Stimulated activated naive CD8-positive, alpha-beta T cell treated with anti-CD3 and anti-CD28 coated beads, Interleukin-15, Interleukin-2, amounts not matched to agents 100 U/mL and 50 U/mL, for 24 hours (primary cell): Measurements from ENCODE around the gene CBFA2T3.
A peak's percentile ranks its signal among the peaks of the same experiment; 100 is the strongest.

Experiments
- ATAC-seq: fragments of 150-1000 bp; cut with Tn5 transposase; one replicate; pipeline ENCODE4 v1.10.0; 2021
- DNase-seq: peaks from one replicate; pipeline ENCODE4 v3.0.0; 2021

Gene CBFA2T3

DNA sequence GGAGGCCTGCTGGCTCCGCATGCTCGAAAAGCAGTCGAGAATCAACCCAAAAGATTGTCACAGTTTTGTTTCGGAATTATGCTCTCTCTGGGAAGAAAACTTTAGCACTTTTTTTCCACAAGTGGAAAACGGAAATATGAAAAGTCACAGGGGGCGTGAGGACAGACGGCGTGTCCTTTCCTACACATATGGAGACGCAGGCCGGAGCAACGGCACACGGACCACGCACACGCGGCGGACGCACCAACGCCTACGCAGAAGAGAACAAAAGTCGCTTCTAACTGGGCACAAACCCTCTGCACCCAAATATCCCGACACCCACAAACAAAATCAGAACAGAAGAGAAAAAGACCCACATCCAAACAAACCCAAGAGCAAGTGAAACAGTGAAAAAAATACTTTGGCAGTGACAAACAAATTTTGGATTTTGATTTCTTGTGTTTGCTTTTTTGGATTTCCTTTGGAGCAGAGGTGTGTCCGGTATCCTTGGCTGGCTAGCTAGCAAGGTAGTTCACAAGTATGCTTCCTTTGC is 101.2 kb downstream of the CBFA2T3 start:
- DNase-seq (no peak), ATAC-seq (no peak)

DNA sequence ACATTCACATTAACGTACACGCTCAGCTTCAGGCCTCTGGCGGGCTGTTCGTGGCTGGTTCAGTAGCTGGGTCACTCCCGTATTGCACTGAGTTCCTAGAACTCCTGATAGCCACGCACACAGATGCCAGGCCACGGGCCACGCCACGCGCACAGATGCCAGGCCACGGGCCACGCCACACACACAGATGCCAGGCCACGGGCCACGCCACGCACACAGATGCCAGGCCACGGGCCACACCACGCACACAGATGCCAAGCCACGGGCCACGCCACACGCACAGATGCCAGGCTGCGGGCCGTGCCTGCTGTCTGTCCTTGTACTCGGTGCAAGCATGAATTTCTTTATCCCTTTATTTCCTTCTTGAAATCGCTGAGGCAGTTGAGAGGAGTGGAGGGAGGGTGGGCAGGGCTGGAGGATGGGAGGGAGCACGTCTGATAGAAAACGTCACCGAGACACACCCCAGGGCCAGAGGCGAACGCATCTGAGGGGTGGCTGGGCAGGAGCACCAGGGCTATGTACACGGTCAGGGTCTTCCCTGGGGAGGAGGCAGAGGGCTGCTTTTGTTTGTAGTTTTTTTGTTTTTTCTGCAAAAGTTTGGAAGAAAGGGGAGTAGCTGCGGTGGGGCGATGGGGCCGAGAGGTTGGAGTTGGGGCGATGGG is 101.9 kb downstream of the CBFA2T3 start:
- ATAC-seq: no peak

DNA sequence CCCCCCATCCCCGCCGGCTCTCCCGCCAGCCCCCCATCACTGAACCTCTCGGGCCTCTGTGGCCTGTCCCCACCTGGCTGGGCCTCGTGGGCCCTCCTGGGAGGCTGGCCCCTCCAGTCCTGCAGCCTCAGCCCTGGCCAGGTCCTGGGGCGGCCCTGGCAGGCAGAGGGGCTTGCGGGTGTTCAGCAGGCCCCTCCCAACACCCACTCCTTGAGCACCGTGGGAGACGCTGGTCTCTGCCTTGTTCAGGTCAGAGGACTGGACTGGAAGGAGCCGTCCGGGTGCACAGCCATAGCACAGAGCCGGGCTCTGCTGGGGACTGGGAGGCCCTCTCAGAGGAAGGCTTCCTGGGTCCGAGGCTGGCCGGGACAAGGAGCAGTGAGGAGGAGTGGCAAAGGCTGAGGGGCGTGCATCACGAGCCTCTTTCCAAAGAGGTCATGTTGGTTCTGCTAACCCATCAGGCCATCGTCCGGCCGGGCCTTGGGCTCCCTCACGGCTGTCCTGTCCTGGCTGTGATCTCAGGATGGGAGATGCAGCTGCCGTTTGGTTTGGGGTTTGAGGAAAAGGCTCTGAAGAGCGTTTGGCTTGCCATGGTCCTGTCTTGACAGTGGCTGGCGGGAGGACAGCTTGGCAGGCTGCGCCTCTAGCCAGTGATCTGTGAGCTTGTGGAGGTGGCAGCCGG is 104.2 kb downstream of the CBFA2T3 start:
- ATAC-seq: no peak
- DNase-seq: no peak

More for the DNA sequence above, 101.9 kb downstream of the CBFA2T3 start:
- DNase-seq: no peak

DNA sequence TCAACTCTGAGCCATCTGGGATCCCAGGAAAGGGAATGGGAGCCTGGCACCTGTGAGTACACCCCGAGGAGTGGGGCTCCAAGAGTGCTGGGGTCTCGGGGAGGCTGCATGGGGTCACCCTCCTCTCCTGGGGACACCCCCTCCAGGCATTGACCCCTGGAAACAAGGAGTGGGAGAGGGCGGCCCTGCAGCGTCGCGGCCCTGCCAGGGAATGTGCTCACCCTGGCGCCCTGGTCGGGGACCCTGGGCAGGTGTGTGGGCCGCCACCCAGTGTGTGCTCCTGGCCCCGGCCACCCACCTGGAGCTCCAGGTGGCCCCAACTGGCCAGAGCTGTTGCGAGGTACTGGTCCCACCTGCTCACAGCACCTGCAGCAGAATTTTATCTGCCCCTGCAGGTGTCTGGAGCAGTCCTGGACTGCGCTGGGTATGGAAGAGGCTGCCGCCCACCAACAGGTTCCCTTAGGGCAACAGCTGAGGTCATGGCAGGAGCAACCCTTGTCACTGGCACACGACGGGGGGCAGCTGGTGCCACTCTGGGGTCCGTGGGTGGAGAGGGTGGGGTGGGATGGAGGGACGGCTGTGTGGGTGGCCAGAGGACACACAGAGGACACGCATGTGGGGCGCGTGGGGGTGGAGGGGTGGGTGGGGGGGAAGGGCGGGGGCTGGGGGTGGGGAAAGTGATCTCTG is 105.1 kb downstream of the CBFA2T3 start:
- DNase-seq (no peak), ATAC-seq (no peak)

DNA sequence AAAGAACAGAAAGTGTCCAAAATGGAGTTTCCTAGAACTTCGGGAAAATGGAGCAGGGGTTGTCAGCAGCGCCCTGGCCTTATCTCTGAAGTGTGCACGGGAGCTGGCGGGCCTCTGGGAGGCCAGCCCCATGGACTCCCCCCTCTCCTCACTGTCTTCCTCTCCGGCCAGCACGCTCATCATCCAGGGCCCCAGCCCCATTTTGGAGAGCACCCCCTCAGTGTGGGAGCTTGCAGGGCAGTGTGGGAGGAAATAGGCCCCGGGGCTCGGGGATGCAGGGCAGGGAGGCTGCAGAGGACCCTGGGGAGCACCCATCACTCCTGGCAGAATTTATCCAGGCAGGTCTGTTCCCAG is 105.7 kb downstream of the CBFA2T3 start:
- DNase-seq: no peak
- no peak for ATAC-seq

DNA sequence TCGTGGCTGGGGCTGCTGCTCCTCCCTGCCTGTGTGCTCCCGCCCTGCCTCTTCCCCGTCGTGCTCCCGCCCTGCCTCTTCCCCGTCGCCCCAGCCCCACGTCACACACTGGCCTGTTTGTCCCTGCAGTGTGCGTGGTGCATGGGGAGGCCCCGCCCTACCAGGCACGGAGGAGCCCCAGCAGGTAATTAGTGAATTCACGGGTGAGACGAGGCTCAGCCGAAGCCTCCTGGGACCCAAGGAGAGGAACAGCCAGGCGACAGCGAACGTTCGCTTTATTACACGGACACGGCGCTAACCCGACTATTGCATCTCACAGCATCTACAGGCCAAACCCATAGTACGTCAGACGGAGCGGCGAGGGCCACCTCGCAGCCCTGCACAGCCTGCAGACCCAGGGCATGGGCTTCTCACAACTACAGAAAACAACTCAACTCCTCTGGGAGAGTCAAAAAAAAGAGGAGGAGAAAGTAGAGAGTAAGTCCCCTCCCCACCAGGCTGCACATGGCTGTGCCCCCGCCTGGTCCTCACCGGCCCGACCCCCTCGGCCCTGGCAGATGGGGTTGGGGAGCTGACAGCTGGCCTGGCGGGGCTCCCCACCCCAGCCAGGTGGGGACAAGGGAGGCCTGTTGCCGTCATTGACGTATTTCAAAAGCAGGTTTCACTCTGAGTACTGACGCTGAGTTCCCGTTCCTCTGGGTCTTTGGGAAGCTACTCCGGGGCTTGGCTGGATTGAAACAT is 106.2 kb downstream of the CBFA2T3 start:
- DNase-seq (no peak), ATAC-seq (no peak)

DNA sequence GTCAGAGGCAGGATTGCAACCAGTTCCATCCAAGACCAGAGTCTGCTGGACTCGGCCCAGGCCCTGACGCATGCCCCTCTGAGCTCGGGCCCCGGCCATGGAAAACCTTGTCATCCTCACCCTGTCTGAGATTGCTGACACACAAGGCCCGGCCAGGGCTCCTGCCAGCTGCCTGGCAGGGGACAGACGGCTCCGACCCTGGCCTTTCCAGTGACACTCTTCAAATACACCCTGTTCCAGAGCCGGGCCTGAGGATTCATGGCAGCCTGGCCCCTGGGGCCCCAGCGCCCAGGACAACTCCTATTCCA is 107.4 kb downstream of the CBFA2T3 start:
- ATAC-seq: no peak
- DNase-seq: no peak

DNA sequence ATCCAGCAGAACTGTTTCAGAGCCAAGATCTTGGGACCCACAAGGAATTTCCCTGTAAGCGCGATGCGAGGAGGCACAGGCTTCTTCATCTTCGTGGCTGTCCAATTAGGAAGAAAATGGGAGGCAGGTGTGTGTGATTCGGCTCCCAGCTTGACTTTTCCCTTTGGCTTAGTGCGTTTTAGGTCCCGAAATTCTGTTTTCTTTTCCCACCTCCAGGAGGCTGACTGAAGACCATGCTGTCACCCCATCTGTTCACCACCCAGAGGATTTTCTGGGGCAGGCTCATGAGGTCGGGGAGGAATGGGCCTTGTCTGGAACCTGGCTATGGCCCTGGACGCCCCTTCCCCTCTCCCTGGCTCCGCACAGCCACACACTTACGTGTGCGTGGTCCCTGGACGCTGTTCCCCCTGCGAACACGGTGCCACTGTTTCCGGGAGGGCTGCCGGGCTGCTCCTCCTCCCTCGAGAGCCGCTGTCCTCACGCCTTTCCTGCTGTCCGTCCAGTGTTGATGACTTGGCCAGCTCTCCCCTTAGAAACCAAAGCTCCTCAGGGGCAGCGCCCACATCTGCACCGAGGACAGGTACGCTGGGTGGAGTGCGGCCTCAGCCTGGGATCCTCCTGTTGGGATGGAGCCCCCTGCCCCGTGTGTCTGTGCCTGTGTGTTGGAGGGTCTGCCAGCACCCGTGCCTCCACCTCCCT is 107.9 kb downstream of the CBFA2T3 start:
- no peak for ATAC-seq
- no peak for DNase-seq

DNA sequence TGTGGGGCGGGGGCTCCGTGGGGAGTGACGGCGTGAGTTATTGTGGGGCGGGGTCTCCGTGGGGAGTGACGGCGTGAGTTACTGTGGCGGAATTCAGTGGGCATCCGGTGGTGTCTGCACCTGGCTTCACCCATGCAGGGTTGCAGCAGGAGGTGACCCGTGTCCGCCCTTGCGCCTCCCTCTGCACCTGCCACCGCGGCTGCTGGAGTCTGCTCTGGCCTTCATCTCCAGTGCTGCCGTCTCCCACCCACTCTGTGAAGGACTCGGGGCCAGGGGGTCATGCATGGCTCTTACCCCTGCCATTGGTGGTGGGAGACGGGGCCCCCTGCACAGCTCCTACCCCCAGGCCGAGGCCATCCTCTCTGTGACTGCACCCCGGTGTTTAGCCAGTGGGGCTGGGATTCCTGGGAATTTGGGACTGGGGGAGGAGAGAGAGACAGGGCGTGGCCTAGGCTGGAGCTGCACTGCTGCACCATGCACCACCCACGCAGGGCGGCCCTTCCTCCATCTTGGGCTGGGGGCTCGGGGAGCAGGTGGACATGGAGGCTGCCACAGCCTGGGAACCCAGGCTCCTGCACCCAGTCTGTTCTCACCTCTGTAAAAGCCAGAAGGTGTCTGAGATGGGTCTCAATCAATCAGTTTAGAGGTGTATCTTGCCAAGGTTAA is 109.3 kb downstream of the CBFA2T3 start:
- DNase-seq: no peak
- no peak for ATAC-seq

DNA sequence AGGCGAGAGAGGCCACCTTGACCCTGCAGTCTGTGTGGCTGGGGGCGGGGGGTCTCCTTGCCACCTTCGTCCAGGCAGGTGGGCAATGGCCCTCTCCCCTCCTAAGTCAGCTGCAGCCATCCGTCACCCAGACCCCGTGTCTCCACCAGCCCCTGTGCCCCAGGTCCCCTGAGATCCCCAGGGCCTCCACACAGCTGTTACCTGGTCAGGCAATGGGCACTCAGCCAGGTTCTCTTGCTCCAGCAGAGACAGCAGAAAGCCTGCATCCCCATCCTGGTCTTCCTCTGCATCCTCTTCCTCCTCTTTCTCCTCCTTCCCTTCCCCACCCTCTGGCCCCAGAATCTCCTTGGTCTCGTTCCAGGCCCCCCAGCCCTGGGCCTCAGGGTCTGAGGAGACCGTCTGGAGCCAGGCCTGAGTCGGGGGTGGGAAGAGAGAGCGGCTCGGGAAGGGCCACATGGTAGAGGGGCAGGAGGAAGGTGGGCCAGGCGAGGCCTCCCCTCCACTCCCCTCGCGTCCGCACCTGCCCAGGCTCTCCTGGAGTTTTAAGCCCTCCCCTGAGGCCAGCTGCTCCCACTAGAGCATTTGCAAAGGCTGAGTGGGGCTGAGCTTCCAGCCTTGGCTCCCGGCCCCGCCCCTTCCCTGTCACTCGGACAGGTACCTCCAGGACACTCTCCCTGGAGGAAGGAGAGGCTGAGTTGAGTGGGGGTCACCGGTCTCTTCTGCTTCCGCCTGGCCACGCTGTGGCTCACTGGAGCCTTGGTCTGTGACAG is 110.7 kb downstream of the CBFA2T3 start, which contains the start of gene PABPN1L:
Gene PABPN1L (minus strand): TSS at position 510 of the 770 bp plus-strand sequence. CDS start 54 bp downstream, at position 456.
- no peak for DNase-seq
- ATAC-seq: no peak

DNA sequence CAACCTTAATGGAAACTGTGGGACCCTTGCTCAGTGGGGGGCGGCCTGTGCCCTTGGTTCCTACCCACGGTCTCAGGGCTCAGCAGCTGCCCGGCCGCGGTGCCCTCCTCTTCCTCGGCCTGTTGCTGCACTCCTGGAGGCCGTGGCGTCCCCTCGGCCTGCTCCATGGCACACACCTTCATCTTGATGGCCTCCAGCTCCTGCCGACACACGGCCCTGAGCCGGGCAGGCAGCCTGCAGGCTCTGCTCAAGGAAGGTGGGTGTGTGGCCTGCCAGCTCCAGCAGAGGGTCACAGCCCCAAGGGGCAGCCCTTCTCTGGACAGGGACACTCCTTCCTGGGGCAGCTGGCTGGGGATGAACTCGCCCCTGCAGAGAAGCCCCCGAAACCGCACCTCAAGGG is 111.3 kb downstream of the CBFA2T3 start:
- DNase-seq (no peak), ATAC-seq (no peak)

DNA sequence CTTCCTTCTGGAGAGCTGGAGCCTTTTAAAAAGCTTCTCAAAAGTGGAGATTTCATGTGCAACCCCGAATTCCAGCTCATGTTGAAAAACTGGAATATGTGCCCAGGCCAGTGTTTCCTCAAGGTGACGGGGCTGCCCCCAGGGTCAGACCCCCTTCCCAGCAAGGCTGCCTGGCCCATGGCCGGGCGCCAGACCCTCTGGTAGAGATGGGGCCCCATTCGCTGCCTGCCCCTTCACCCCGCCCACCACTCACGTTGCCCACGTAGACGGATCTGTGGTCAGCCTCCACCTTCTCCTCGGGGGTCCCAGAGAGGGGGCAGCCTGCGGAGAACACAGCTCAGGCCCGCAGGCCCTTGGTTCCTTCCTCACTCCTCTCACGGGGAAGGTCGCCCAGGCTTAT is 111.7 kb downstream of the CBFA2T3 start:
- no peak for ATAC-seq
- no peak for DNase-seq

DNA sequence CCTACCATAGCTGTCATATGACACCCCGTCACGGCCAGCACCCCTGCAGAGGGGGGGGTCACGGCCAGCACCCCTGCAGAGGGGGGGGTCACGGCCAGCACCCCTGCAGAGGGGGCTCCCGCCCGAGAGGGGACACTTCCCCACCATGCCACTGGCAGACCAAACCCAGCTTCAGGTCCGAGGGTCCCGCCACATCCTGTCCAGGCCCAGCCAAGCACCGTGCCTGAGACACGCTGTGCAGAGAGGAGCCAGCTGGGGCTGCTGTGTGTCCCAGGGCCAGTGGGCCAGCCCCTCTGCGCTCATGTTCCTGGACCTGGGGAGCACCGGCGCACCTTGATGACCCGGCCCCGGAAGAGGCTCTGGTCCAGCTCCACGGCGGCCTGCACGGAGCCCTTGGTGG is 112.5 kb downstream of the CBFA2T3 start:
- DNase-seq (no peak), ATAC-seq (no peak)

DNA sequence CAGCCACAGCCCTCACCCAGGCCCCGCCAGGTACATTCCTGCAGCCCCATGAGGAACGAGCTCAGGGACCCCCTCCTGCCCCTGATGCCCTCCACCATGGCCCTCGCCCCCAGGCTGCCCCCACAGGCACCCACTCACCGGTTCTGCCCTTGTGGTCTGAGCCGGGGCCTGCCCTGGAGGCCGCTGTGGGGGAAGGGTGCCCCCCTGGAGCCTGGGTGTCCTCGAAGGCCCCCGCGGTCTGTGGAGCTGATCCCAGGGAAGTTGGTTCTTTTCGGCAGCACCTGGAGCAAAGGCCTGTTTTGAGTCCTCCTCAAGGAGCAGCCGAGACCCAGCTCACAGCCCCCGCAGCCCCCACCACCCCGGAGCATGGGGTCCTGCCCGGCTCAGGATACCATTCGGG is 112.9 kb downstream of the CBFA2T3 start:
- ATAC-seq: no peak

DNA sequence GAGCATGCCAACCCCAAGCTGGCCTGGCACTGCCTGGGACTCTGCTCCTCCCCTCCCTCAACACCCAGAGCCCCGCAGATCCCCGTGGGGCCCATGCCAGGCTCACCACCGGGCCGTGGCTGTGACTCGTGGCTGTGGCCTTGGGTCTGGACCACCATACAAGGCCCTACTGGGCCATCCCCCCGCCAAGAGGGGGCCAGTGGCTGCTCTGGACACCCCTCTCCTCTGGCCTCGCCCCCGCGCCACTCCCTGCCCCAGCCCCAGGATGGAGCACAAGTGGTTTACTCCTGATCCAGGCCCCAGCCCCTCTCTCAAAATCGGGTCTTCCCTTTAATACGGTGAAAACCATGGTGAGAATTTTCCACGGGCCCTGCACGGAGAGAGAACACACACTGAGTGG is 113.6 kb downstream of the CBFA2T3 start:
- no peak for ATAC-seq
- no peak for DNase-seq

More for the DNA sequence above, 112.9 kb downstream of the CBFA2T3 start:
- no peak for DNase-seq

DNA sequence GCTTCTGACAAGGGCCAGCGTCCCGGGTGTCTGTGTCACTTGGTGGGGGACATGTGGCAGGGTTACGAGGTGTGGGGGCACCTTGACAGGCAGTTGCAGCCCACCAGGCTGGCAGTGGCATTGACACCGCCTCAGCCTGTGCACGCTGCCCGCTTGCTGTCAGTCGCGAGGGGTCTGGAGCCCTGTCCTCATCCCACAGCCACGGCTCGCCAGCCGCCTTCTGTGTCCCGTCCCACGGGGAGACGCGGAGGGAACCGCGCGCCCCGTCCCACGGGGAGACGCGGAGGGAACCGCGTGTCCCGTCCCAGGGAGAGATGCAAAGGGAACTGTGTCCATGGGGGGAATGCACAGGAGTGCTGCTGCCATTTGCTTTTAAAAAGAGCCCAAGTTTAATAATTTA is 114.0 kb downstream of the CBFA2T3 start:
- DNase-seq: no peak
- ATAC-seq: no peak

DNA sequence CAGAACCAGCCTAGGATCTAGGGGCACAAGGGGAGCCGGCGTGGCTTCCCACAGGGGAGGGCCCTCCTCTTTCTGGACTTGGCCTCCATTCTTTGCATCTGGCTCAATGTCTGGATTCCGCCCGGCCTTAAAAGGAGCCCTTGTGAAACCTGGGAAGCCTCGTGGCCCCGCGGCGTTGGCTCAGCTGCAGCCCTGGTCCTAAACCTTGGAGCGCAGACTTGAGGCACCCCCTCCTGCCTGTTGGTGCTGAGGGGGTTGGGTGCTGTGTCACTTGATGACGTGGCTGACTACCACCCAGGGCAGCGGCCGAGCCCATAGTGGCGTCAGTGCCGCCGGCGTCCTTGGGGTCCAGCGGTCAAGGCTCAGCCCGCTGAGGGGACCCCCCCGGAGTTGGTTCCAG is 115.6 kb downstream of the CBFA2T3 start:
- DNase-seq: no peak

DNA sequence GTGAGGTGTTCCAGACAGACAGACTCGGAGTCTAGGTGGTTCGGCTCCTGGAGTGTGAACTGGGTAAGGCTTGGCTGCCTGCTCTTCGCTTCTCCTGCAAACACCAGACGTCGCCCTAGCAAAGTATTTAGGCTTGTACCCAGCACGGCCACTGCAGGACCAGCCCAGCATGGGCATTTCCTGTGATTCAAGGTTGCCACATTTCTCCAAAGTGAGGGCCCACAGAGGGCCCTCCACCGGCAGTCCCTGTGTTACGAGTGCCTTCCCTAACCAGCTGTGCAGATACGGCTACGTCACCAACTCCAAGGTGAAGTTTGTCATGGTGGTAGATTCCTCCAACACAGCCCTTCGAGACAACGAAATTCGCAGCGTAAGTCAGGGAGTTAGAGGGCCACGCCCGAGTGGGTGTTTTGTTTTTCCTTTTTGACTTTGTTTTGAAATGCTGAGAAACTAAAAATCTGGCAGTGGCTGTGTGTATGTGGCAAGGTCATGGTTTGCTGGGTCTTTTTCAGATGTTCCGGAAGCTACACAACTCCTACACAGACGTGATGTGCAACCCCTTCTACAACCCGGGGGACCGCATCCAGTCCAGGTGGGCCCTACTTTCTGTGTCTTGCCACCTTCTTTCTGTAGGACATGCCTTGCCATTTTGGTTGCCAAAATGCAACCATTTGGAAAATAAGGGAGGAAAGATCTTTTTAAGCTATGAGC is 117.5 kb downstream of the CBFA2T3 start:
- DNase-seq (no peak), ATAC-seq (no peak)

More for the DNA sequence above, 115.6 kb downstream of the CBFA2T3 start:
- ATAC-seq: no peak

DNA sequence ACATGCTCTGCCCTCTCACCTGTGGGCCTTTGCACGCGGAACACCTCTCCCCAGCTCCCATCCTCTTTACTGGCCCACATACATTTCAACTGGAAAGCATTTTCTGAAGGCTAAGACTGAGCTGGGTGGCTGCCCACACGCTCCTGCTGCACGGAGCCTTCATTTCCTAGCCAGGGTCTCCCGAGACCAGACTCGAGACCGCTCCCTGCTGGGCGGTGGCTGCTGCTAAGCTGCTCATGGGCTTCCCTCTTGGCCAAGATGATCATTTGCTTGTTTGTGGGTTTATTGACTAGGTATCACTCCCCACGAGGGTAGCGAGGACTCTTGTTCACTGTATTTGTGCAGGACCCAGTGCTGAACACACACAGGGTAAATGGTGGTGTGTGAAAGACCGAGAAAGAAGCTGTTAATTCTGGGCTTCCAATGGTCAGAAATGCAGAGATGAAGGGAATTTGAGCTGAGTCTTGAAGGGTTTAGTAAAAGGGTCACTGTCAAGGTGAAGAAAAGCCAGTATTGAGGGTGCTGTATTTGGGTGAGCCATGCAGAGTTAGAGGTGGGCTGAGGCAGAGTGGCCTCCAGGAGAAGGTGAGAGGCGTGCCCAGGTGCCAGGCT is 119.2 kb downstream of the CBFA2T3 start:
- ATAC-seq: peak; percentile 63
- peak; percentile 81 for DNase-seq
